Mucosa of rectum (tissue), 2 donors: ENCODE results near the gene SERINC5.

Experiments
- H3K27ac ChIP-seq, 2 donors: one replicate each; pipeline ENCODE4 v1.7.0; 2013; ENCODE audit warnings: inconsistent platforms in 2 of 2, low read depth in 2 of 2, low read length in 2 of 2
- H3K27me3 ChIP-seq, 2 donors: one replicate each; pipeline ENCODE4 v1.7.0; 2013; ENCODE audit warnings: low read length in 2 of 2; ENCODE audit not compliant: control insufficient read depth in 2 of 2, insufficient read depth in 2 of 2
- H3K36me3 ChIP-seq, 2 donors: one replicate each; pipeline ENCODE4 v1.7.0; 2013; ENCODE audit warnings: low read length in 2 of 2; ENCODE audit not compliant: control insufficient read depth in 2 of 2, insufficient read depth in 2 of 2
- H3K4me1 ChIP-seq, 2 donors: one replicate each; pipeline ENCODE4 v1.7.0; 2013; ENCODE audit warnings: low read length in 2 of 2, mild to moderate bottlenecking in 1 of 2; ENCODE audit not compliant: control insufficient read depth in 2 of 2, insufficient read depth in 2 of 2
- H3K4me3 ChIP-seq, 2 donors: one replicate each; pipeline ENCODE4 v1.7.0; 2013; ENCODE audit warnings: low read length in 2 of 2
- H3K9ac ChIP-seq, 2 donors: one replicate each; pipeline ENCODE4 v1.7.0; 2013; ENCODE audit warnings: low read length in 2 of 2, low read depth in 1 of 2, mild to moderate bottlenecking in 1 of 2
- H3K9me3 ChIP-seq, 2 donors: one replicate each; pipeline ENCODE4 v1.7.0; 2013; ENCODE audit warnings: low read length in 2 of 2; ENCODE audit not compliant: control insufficient read depth in 2 of 2
- donor health status: healthy.
- donor health status: Normal muscosa, but diverticular disease.

SERINC5 gene

GRCh38 chr5:80182809-80183580 lies 72.9 kb downstream of the SERINC5 start:
- Histone ChIP-seq H3K4me1 (peaks cover 47 to 56% of the 10 kb centered on the region in 2 donors), H3K9ac (peak overlapping the region in 1 of 2 donors; percentile 55), H3K27me3 (no peaks in the 10 kb centered on the region)

GRCh38 chr5:80181618-80182211 lies 74.1 kb downstream of the SERINC5 start:
- peaks cover 6 to 8% of the 10 kb centered on the region in 2 donors for H3K36me3 ChIP-seq
- H3K4me3 ChIP-seq, result peak overlapping the region in 1 of 2 donors; percentile 35
- peaks cover 37 to 49% of the 10 kb centered on the region in 2 donors for H3K4me1 ChIP-seq
- H3K27me3 ChIP-seq, result no peaks in the 10 kb centered on the region
- peak overlapping the region; percentile 34 for H3K9ac ChIP-seq
- no peaks in the 10 kb centered on the region for H3K9me3 ChIP-seq
- H3K27ac ChIP-seq, result peak overlapping the region; percentile 80 to 90

More at GRCh38 chr5:80182809-80183580, 72.9 kb downstream of the SERINC5 start:
- Histone ChIP-seq H3K4me3 (peak overlapping the region in 1 of 2 donors; percentile 41), H3K9me3 (no peaks in the 10 kb centered on the region), H3K27ac (peak overlapping the region; percentile 73 to 80), H3K36me3 (no peaks in the 10 kb centered on the region)

DNA sequence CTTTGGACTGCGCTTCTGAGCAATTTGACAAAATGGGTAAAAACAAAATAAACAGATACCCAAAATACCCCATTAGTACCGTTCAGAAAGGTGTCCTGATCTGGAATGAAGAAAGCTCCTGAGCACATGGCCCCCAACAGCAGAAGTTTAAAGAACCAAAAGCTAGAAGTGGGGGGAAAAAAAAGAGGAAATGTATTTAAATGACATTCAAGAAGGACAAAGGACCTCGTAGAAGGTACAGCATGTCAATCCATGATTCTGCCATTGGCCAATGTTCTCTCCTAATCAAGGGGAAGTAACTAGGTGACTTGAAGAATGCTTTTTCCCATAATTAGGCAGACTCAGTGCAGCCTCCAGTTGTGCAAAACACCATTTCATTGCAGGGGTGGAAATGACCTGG lies 78.6 kb downstream of the SERINC5 start:
- Histone ChIP-seq H3K9me3 (no peaks in the 10 kb centered on the region), H3K27ac (no peak overlapping the region), H3K4me3 (no peak overlapping the region), H3K4me1 (peaks cover 17 to 19% of the 10 kb centered on the region in 2 donors), H3K9ac (no peak overlapping the region), H3K27me3 (no peaks in the 10 kb centered on the region), H3K36me3 (peaks cover 25 to 27% of the 10 kb centered on the region in 2 donors)

DNA sequence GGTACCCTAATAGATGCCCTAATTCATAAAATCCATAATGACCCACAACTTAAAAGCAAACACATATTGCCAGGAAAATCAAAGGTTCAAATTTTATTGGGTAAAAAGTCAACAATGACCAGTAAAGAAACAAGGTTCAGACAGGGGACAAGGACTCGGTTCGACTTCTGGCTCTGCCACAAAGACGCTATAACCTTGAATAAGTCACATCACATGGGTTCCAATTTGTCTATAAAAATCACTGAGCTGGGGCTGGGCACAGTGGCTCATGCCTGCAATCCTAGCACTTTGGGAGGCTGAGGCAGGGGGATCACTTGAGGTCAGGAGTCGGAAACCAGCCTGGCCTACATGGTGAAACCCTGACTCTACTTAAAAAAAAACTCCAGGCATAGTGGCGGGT lies 80.5 kb downstream of the SERINC5 start:
- Histone ChIP-seq H3K36me3 (peaks cover 27 to 31% of the 10 kb centered on the region in 2 donors), H3K4me1 (peaks cover 3 to 4% of the 10 kb centered on the region in 2 donors), H3K27ac (no peak overlapping the region)

DNA sequence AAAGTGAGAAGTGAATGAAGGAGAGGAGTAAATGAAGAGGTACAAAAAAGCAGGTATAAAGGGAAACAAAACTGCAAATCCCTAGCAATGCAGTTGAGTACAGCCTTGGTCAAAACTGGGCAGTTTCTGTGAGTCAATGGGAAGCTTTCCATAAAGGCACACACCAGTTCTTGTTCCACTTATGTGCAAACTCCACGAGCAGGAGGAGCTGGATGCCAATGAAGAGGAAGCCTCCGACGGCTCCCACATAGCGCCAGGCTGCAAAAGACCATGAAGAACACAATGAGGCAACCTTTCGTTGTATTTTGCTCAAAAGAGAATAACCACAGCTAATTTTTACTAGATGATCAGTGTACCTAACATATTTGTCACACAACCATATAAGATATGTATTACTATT lies 81.1 kb downstream of the SERINC5 start:
- no peaks in the 10 kb centered on the region for H3K27me3 ChIP-seq
- no peak overlapping the region for H3K27ac ChIP-seq
- no peak overlapping the region for H3K9ac ChIP-seq
- no peak overlapping the region for H3K4me3 ChIP-seq
- peaks cover 31 to 33% of the 10 kb centered on the region in 2 donors for H3K36me3 ChIP-seq
- H3K4me1 ChIP-seq, result peaks cover 0 to 2% of the 10 kb centered on the region in 2 donors
- H3K9me3 ChIP-seq, result no peaks in the 10 kb centered on the region

More for the DNA sequence above, 80.5 kb downstream of the SERINC5 start:
- Histone ChIP-seq H3K4me3 (no peak overlapping the region), H3K9me3 (no peaks in the 10 kb centered on the region), H3K27me3 (no peaks in the 10 kb centered on the region), H3K9ac (no peak overlapping the region)

- no peak overlapping the region for H3K27ac ChIP-seq
- H3K36me3 ChIP-seq, result peaks cover 38 to 46% of the 10 kb centered on the region in 2 donors
Measured at GRCh38 chr5:80172067-80172695, 83.7 kb downstream of the SERINC5 start.

GRCh38 chr5:80170117-80170535 lies 85.7 kb downstream of the SERINC5 start:
- no peak overlapping the region for H3K4me3 ChIP-seq
- H3K4me1 ChIP-seq, result no peaks in the 10 kb centered on the region
- H3K9me3 ChIP-seq, result no peaks in the 10 kb centered on the region
- no peak overlapping the region for H3K27ac ChIP-seq
- H3K9ac ChIP-seq, result no peak overlapping the region
- H3K36me3 ChIP-seq, result peaks cover 35 to 49% of the 10 kb centered on the region in 2 donors
- no peaks in the 10 kb centered on the region for H3K27me3 ChIP-seq

More at GRCh38 chr5:80172067-80172695, 83.7 kb downstream of the SERINC5 start:
- H3K4me3 ChIP-seq, result no peak overlapping the region
- H3K9me3 ChIP-seq, result no peaks in the 10 kb centered on the region
- no peaks in the 10 kb centered on the region for H3K27me3 ChIP-seq
- H3K4me1 ChIP-seq, result no peaks in the 10 kb centered on the region
- no peak overlapping the region for H3K9ac ChIP-seq

GRCh38 chr5:80168388-80169028 lies 87.3 kb downstream of the SERINC5 start:
- Histone ChIP-seq H3K27me3 (no peaks in the 10 kb centered on the region), H3K9me3 (no peaks in the 10 kb centered on the region), H3K4me1 (no peaks in the 10 kb centered on the region), H3K9ac (no peak overlapping the region), H3K4me3 (no peak overlapping the region), H3K36me3 (peaks cover 29 to 40% of the 10 kb centered on the region in 2 donors), H3K27ac (no peak overlapping the region)

DNA sequence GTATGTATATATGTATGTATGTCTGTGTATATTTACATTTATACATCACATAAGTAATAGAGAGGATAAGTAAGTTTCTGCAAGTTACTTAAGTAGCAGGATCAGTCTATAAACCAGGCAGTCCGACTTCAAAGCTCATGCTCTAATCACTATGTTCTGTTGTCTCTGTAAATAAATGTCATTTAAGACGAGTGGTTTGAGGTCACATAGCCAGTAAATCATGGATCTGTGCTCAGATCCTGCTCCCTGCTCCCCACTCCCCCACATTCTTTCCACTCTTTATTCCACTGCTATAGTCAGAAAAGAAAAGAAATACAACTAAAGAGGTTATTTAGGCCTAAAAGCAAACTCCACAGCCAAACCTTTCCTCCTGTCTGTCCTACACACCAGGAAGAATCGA lies 90.4 kb downstream of the SERINC5 start:
- Histone ChIP-seq H3K27me3 (no peaks in the 10 kb centered on the region), H3K9ac (no peak overlapping the region), H3K9me3 (no peaks in the 10 kb centered on the region), H3K4me1 (no peaks in the 10 kb centered on the region), H3K36me3 (peaks cover 34 to 44% of the 10 kb centered on the region in 2 donors), H3K27ac (no peak overlapping the region), H3K4me3 (no peak overlapping the region)
